Measurements from ENCODE around the gene PDE6C.

The PDE6C gene

GRCh38 chr10:93612311-93612710 is at the start of gene PDE6C:
TSS of gene PDE6C (plus strand) at chr10:93612537. CDS start at chr10:93612726, 189 bp downstream.
- DNase-seq (ENCODE audit: low read depth in 2 of 2): no peak

GRCh38 chr10:93565446-93565845 is 46.9 kb upstream of the PDE6C start:
- no peak for DNase-seq (ENCODE audit: low read depth in 2 of 2)

GRCh38 chr10:93566435-93567276 is 45.7 kb upstream of the PDE6C start, which contains the start of gene FFAR4:
TSS of gene FFAR4 (plus strand) at chr10:93566665. CDS start at chr10:93566721, 56 bp downstream.
- no peak for DNase-seq (ENCODE audit: low read depth in 2 of 2)

- DNase-seq (ENCODE audit: low read depth in 2 of 2): no peak
These were observed 44.8 kb upstream of the PDE6C start for GRCh38 chr10:93567277-93568104.

GRCh38 chr10:93568105-93568390 is 44.3 kb upstream of the PDE6C start:
- no peak for DNase-seq (ENCODE audit: low read depth in 2 of 2)

GRCh38 chr10:93570383-93570782 is 42.0 kb upstream of the PDE6C start:
- no peak for DNase-seq (ENCODE audit: low read depth in 2 of 2)

- no peak for DNase-seq (ENCODE audit: low read depth in 2 of 2)
These were observed 39.7 kb upstream of the PDE6C start for GRCh38 chr10:93572606-93573005.

- no peak for DNase-seq (ENCODE audit: low read depth in 2 of 2)
These were observed 39.1 kb upstream of the PDE6C start for GRCh38 chr10:93573051-93573909.

- DNase-seq (ENCODE audit: low read depth in 2 of 2): no peak
These were observed 38.4 kb upstream of the PDE6C start for GRCh38 chr10:93573924-93574323.

GRCh38 chr10:93576888-93577287 is 35.4 kb upstream of the PDE6C start:
- no peak for DNase-seq (ENCODE audit: low read depth in 2 of 2)

GRCh38 chr10:93577565-93577964 is 34.8 kb upstream of the PDE6C start:
- DNase-seq (ENCODE audit: low read depth in 2 of 2): no peak

GRCh38 chr10:93579089-93579488 is 33.2 kb upstream of the PDE6C start:
- no peak for DNase-seq (ENCODE audit: low read depth in 2 of 2)

GRCh38 chr10:93579985-93580711 is 32.2 kb upstream of the PDE6C start:
- DNase-seq (ENCODE audit: low read depth in 2 of 2): no peak

- no peak for DNase-seq (ENCODE audit: low read depth in 2 of 2)
These were observed 31.5 kb upstream of the PDE6C start for GRCh38 chr10:93580828-93581227.

GRCh38 chr10:93584445-93584844 is 27.9 kb upstream of the PDE6C start:
- no peak for DNase-seq (ENCODE audit: low read depth in 2 of 2)

GRCh38 chr10:93589648-93590562 is 22.4 kb upstream of the PDE6C start:
- no peak for DNase-seq (ENCODE audit: low read depth in 2 of 2)

- DNase-seq (ENCODE audit: low read depth in 2 of 2): no peak
These were observed 21.7 kb upstream of the PDE6C start for GRCh38 chr10:93590638-93591037.

- no peak for DNase-seq (ENCODE audit: low read depth in 2 of 2)
These were observed 21.1 kb upstream of the PDE6C start for GRCh38 chr10:93591065-93591808.

GRCh38 chr10:93593254-93593653 is 19.1 kb upstream of the PDE6C start:
- no peak for DNase-seq (ENCODE audit: low read depth in 2 of 2)

GRCh38 chr10:93593749-93594148 is 18.6 kb upstream of the PDE6C start:
- DNase-seq (ENCODE audit: low read depth in 2 of 2): no peak
